AG04449 (cell line): ENCODE data around the gene ATP2A3.

Experiments used
- CTCF ChIA-PET: fragments of 350-600 bp; formaldehyde crosslinking; extraction: SDS; loops from one replicate; lab custom pipeline; 2021; ENCODE audit warnings: antibody characterized with exemption; lab: Yijun Ruan, JAX
- POLR2A ChIA-PET: fragments of 400-600, 350-600 bp; formaldehyde crosslinking; extraction: SDS; loops from one replicate; lab custom pipeline; 2020; ENCODE audit warnings: antibody characterized with exemption, inconsistent platforms; lab: Yijun Ruan, JAX
- DNase-seq: peaks from one replicate; pipeline ENCODE4 v3.0.0-alpha.2; 2010; ENCODE audit warnings: low read depth, low spot score
- H3K4me3 ChIP-seq: 2 replicates; pipeline ENCODE4 v1.5.1; 2011; ENCODE audit warnings: low read depth, mild to moderate bottlenecking, control low read depth, low read length
- CTCF ChIP-seq: IDR thresholded peaks from one replicate; pipeline ENCODE4 v1.5.1; 2011; ENCODE audit warnings: mild to moderate bottlenecking, moderate library complexity, low read length, control low read depth, inconsistent platforms; ENCODE audit not compliant: insufficient read depth; ENCODE audit errors: missing control alignments

The ATP2A3 gene

GRCh38 chr17:3893003-3893719 is 71.1 kb downstream of the ATP2A3 start, which contains the start of gene CAMKK1:
TSS of gene CAMKK1 (minus strand) at chr17:3893053. CDS start at chr17:3885687, 7,366 bp downstream.
- CTCF ChIA-PET = interaction anchor here (0.6 to 2.7 kb wide), 7 partner anchors 9 to 47 kb away, joined by 3 to 28 read pairs (median 4); partner anchors contain the start of gene NCBP3
- POLR2A ChIA-PET = no interaction called here
- no peak for DNase-seq
- TF ChIP-seq CTCF = no peak
- peak within 1 kb of the TSS; percentile 70 for H3K4me3 ChIP-seq

DNA sequence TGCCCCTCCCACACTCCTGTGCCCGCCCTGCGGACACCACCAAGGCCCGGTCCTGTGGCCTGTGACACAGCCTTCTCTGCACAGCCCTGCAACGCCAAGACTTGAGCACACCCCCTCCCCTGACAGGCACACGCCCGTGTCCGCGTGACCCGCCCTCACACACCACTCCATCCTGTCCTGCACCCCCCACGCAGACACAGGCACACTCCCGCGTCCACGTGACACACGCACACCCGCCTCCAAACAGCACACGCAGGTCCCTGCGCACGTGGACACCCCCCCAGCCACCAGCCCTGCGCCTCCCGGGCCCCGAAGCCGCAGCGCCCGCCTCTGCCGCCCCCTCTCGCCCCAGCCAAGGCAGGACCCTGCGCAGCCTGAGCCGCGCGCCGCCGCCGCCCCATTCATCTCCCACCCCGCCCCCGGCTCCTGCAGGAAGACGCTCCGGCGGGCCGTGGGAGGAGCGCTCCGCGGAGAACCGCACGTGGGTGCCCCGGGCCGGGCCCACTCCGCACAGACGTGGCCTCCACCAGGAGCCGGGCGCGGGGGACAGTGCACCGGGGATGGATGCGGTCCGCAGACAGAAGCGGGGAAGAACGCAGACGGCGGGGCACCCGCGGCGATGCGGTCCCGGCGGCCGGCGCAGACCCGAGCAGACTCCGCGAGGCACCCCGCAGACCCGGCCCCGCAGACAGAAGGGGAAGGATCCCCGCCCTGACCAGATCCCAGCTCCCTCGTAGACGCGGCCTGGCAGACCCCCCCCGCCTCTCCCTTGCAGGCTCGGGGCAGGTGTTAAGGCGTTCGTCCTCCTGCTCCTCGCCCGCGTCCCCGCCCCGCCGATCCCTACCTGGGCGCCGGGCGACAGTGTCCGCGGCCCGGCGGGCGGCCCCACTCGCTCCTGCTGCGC is 71.9 kb downstream of the ATP2A3 start:
- no peak for DNase-seq
- H3K4me3 ChIP-seq = peak overlapping the region; percentile 70
- CTCF ChIA-PET = interaction anchor here (0.6 to 4.5 kb wide), 8 partner anchors 8 to 153 kb away, joined by 3 to 28 read pairs (median 4); no protein-coding TSS in a partner anchor
- no peak for TF ChIP-seq CTCF
- POLR2A ChIA-PET = no interaction called here

DNA sequence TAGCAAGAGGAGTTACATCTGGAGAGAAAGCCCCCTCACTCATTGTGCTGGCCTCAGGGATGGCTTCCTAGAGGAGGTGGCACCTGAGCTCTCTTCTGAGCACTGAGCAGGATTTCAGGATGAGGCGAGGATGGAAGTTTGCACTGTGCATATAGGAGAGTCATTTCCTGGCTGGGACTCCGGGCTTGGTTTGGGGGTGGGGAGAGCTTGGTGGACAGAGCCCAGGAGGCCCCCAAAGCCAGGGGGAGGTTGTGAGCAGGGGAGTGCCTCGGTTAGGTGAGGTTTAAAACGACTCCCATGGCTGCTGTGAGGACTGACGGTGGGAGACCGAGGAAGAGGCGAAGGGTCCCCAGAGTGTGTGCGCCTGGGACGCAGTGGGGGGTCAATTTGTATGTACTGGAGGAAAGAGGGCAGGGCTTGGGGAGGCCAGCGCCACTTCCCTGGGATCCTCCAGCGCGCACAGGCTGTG is 72.6 kb downstream of the ATP2A3 start:
- POLR2A ChIA-PET = no interaction called here
- no peak for TF ChIP-seq CTCF
- no peak for DNase-seq
- CTCF ChIA-PET = interaction anchor here (0.8 to 4.5 kb wide), 3 partner anchors 22 to 153 kb away, joined by 3 to 21 read pairs (median 8); no protein-coding TSS in a partner anchor
- peak overlapping the region; percentile 70 for H3K4me3 ChIP-seq

DNA sequence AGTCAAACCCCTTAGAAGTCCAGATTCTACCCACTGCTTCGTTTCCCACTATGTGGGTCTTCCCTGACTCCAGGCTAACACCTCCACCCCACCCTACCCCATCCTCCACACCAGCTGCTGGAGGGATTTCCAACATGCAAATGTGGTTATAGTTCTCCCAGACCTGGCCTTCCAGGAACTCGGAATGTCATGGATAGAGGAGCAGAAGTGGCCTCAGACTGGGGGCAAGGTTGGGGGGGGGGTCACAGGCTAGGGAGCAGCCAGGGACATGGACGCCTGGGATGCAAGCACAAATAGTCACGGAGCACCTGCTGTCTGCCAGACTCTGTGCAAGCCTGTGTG is 73.4 kb downstream of the ATP2A3 start:
- POLR2A ChIA-PET = interaction anchor here (0.5 to 1.5 kb wide), 3 partner anchors 29 to 223 kb away, joined by 3 to 5 read pairs (median 5); no protein-coding TSS in a partner anchor
- CTCF ChIA-PET = interaction anchor here (0.8 to 4.5 kb wide), 3 partner anchors 23 to 113 kb away, joined by 3 to 21 read pairs (median 8); no protein-coding TSS in a partner anchor

DNA sequence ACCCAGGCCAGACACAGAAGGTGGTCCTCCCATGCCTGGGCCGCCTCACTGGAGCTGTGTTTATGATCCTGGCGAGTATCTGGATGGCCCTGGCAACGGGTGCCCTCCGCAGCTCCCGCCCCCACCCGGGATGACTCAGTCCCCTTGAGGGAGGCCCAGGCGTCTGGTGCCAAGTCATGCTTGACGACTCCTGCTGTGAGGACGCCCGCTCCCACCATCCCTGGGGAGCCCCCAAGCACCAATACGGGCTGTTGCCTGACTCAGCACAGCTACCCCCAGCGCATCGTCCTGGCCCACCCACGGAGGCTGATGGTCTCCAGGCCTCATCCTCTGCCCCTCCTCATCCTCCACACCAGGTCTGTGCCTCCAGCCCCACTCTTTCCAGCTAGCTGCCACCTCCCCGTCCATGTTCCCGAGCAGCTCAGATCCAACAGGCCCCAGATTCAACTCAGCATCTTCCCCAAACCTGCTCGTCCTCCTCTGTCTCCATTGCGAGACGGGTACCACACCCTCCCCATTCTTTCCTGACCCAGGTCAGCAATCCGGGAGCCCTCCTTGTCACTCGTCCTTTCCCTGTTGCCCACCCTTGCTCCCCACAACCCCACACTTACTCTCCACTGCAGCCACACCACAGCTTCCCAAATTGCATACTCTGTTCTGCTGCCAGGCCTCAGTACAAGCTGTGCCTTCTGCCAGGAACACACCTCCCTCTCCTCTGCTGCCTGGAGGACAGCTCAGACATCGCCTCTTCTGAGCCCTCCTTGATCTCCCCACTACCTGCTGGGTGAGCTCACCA is 74.0 kb downstream of the ATP2A3 start:
- CTCF ChIA-PET = interaction anchor here (0.8 to 4.5 kb wide), 10 partner anchors 10 to 156 kb away, joined by 3 to 21 read pairs (median 4); partner anchors contain the start of gene NCBP3
- DNase-seq = peak; percentile 84
- TF ChIP-seq CTCF = no peak
- POLR2A ChIA-PET = interaction anchor here (0.5 to 1.5 kb wide), 5 partner anchors 10 to 891 kb away, joined by 3 to 5 read pairs (median 3); no protein-coding TSS in a partner anchor
- H3K4me3 ChIP-seq = peak overlapping the region; percentile 19

More for the DNA sequence above, 73.4 kb downstream of the ATP2A3 start:
- no peak for DNase-seq
- TF ChIP-seq CTCF = no peak
- H3K4me3 ChIP-seq = peak overlapping the region; percentile 19
